Fibroblast of villous mesenchyme (primary cell): ENCODE measurements around the gene MICAL2. TPM values are rescaled to one million over a fixed set of nuclear protein-coding genes. Genes with fewer than 3 reads are reported as not detected.

ENCODE experiments used
- DNase-seq: peaks from one replicate; pipeline ENCODE4 v3.0.0-alpha.2; 2010; ENCODE audit warnings: low read depth
- H3K4me3 ChIP-seq: 2 replicates; pipeline ENCODE4 v1.5.1; 2011; ENCODE audit warnings: low read depth, mild to moderate bottlenecking, low read length
- total RNA-seq: library from RNA; depleted of rRNA; stranded (reverse); fragments of >200 nt; gene quantifications from 2 replicates; pipeline ENCODE4 v1.2.3, GENCODE V29; 2012
- TF ChIP-seq, protein P1 (sequence below): IDR thresholded peaks from 2 replicates; pipeline ENCODE4 v1.5.1; 2012; ENCODE audit warnings: low read depth, mild to moderate bottlenecking, low read length; ENCODE audit not compliant: insufficient read depth

The MICAL2 gene
- total RNA-seq, 1 donor, result 164 TPM

DNA sequence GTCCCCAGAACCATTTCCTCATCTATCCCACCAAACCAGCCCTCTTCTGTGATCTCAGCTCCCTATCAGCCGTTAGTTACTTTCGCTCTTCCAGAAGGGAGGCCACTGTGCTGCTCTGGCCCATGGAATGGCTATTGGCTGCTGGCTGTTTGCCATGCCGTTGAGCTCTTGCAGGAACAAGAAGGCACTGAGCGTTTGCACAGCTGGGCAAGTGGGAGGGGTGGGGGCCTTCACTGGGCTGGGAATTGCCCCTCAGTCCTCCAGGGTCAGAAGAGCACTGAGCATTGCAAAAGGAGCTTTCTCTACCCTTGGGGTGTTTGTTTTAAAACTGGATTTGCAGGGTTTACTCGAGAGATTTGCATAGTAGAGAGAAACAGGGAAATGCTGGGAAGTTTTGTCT lies 137.9 kb downstream of the MICAL2 start:
- peak; percentile 92 for DNase-seq
- no peak overlapping the region for H3K4me3 ChIP-seq
- TF ChIP-seq, protein P1, sequence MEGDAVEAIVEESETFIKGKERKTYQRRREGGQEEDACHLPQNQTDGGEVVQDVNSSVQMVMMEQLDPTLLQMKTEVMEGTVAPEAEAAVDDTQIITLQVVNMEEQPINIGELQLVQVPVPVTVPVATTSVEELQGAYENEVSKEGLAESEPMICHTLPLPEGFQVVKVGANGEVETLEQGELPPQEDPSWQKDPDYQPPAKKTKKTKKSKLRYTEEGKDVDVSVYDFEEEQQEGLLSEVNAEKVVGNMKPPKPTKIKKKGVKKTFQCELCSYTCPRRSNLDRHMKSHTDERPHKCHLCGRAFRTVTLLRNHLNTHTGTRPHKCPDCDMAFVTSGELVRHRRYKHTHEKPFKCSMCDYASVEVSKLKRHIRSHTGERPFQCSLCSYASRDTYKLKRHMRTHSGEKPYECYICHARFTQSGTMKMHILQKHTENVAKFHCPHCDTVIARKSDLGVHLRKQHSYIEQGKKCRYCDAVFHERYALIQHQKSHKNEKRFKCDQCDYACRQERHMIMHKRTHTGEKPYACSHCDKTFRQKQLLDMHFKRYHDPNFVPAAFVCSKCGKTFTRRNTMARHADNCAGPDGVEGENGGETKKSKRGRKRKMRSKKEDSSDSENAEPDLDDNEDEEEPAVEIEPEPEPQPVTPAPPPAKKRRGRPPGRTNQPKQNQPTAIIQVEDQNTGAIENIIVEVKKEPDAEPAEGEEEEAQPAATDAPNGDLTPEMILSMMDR, result no peak

DNA sequence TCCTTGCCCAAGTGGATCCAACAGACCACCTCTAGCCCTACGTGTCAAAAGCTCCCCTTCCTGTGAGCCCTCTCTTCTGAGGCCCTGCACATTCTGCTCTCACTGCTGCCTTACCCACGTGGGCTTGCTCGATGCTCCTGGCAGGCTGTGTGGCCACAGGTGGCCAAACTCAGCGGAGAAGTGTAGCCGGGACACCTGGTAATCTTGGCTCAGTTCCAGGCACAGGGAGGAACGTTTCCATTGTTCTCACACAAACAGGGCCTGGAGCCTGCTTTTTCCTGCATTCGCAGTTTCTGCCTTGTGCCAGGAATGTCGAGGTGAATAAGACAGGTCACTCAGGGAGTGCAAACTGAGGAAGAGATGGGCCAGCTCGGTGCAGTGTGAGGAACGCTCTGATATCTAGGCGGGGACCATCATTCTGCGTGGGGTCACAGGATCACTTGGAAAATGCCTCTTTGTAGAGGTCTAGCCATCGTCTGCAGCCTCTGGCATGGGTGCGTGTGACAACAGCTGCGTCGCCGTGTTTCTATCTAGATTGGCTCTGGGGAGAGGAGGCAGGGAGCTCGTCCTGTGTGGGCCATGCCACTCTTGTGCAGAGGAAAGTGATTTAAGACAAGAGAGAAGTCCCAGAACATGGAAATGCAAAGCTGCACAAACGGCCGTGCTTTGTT lies 139.3 kb downstream of the MICAL2 start:
- H3K4me3 ChIP-seq, result no peak overlapping the region
- DNase-seq, result no peak
- TF ChIP-seq, protein P1, result no peak

DNA sequence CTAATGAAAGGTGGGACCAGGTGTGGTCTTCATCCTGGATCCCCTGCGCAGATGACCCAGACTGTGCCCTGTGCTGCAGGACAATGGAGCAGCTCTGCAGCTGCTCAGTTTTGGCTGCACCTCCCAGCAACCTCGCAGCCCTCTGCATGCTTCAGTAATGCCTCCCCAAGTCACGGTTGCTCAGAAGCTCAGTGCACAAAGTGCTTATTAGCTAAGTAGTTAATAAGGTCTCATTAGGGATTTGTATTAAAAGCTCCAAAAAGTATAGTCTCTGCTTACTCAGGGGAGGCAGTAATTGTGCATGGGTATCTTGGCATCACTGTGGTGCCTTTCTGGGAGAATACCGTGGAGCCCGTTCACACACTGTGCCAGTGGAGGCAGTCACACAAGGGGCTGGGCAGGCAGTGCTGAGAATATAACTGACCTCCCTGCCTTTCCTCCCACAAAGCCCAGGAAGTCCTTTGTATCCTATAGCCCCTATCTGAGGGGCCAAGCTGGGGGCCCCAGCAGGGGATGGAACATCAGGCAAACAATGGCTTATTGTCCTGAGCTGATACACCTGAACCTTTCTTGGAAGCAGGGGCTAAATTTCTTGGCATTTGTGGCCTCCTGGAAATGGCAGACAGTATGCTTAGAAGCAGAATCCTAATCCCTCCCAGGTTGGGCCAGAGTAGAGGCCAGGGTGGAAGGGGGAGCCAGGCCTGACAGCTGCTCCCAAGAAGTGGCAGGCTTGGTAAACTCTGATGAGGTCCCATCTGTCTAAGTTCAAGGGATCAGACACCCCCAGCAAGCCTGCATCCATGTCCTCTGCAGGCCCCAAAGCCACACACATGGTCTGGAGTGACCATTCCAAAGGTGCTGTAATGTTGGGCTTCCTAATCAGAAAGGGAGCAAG lies 141.5 kb downstream of the MICAL2 start:
- TF ChIP-seq, protein P1, result no peak
- no peak for DNase-seq
- H3K4me3 ChIP-seq, result no peak overlapping the region

DNA sequence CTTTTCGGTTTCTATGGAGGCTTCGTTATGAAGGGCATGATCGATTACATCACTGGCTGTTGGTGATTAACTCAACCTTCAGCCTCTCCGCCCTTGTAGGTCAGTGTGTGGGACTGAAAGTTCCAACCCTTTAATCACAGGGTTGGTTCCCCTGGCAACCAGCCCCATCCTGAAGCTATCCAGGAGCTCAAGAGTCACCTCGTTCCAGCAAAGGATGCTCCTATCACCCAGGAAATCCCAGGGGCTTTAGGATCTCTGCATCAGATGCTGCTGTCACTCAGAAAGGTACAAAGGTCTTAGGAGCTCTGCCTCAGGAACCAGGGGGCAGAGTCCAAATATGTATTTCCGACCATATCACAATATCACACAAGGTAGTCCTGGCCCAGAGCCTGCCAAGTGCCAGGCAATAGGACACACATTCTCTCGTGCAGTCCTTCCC lies 143.5 kb downstream of the MICAL2 start:
- TF ChIP-seq, protein P1, result no peak
- no peak for DNase-seq
- no peak overlapping the region for H3K4me3 ChIP-seq

DNA sequence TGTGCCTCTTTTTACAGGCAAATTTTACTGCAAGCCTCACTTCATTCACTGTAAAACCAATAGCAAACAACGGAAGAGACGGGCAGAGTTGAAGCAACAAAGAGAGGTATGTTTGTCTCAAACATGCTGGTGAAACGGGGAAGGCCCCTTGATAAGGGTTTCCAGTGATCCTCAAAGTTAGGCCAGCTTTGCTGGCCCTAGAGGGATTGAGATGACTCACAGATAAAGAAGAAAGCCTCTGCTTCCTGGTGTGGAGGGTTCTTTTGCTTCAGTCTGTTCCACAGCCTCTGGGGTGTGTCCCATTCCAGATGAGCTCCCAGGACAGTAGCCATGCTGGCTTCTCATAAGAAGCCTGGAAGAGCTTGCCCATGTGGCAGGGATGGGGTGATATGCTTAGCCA lies 148.1 kb downstream of the MICAL2 start:
- H3K4me3 ChIP-seq, result no peak overlapping the region
- DNase-seq, result peak; percentile 82
- TF ChIP-seq, protein P1, result no peak

DNA sequence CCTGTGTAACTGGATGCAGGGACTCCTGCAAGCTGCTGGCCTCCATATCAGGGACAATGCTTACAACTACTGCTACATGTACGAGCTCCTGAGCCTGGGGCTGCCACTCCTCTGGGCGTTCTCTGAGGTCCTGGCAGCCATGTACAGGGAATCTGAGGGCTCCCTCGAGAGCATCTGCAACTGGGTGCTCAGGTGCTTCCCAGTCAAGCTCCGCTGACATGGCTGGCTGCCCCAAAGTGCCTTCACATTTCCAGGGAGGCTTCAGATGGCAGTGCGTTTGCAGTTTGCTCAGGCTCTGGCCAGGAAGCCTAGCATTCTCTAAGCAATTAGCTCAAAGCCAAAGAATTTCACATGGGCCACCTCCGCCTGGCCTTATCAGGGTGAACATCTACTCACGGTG lies 149.6 kb downstream of the MICAL2 start:
- DNase-seq, result no peak
- TF ChIP-seq, protein P1, result no peak
- H3K4me3 ChIP-seq, result no peak overlapping the region
